ENCODE measurements around the gene ALDH1L1. TPM values are rescaled to one million over a fixed set of nuclear protein-coding genes. Genes with fewer than 3 reads are reported as not detected.
A peak's percentile ranks its signal among the peaks of the same experiment; 100 is the strongest.

The ALDH1L1 gene
- total and polyA plus RNA-seq, 2 of the 4 experiments (the other 2 are of a cell fraction): not detected

DNA sequence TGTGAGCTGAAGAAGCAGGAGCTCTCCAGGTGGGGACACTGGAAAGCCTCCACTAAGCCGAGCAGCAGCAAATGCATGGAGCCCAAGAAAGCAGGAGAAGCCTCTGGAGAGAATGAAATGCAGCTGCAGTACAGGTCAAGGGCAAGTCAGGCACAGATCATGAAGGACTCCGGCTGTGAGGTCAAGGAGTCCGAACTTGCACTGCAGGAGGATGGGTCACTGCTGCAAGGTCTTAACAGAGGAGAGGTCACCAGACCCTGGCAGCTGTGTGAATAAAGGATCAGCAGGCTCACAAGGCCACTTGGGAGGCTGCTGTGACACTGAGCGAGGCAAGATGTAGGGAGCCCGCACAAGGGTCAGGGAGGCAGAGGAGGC is 71.7 kb downstream of the ALDH1L1 start:
- H3K27me3 ChIP-seq (ENCODE audit: control insufficient read depth, insufficient read depth, low read length): peaks cover 19% of the 10 kb centered on the region
- H3K4me1 ChIP-seq (ENCODE audit: control insufficient read depth, insufficient read depth, low read length): no peaks in the 10 kb centered on the region
- H4K91ac ChIP-seq (ENCODE audit: insufficient read depth, low read depth, low read length): no peak overlapping the region
- CTCF ChIA-PET: no interaction called here
- no peak overlapping the region for H2AFZ ChIP-seq (replicated peaks; ENCODE audit: low read length, poor library complexity)
- ATAC-seq (ENCODE audit: low read depth): no peak
- H3K14ac ChIP-seq (replicated peaks; ENCODE audit: low read depth, low read length): no peak overlapping the region
- H3K4ac ChIP-seq (ENCODE audit: low read depth, low read length): no peak overlapping the region
- no peaks in the 10 kb centered on the region for H3K79me1 ChIP-seq (ENCODE audit: low read depth in 1 of 2, low read length in 2 of 2)
- H2BK120ac ChIP-seq (ENCODE audit: low read depth, low read length): no peak overlapping the region
- H4K5ac ChIP-seq (ENCODE audit: low read depth, low read length): no peak overlapping the region
- no peak overlapping the region for H2AK5ac ChIP-seq (ENCODE audit: low read depth, low read length)
- POLR2A ChIA-PET (ENCODE audit: unreplicated experiment): no interaction called here
- H3K4me3 ChIP-seq (ENCODE audit: insufficient read depth, low read depth, low read length): no peak overlapping the region
- H3K18ac ChIP-seq (ENCODE audit: low read depth, low read length): no peak overlapping the region
- H3K9ac ChIP-seq (ENCODE audit: low read depth, low read length): no peak overlapping the region
- no peak overlapping the region for H4K8ac ChIP-seq (ENCODE audit: low read depth in 2 of 2, low read length in 2 of 2)
- no peak overlapping the region for H2BK5ac ChIP-seq (ENCODE audit: low read depth, low read length, poor library complexity, severe bottlenecking)
- no peak overlapping the region for H3K56ac ChIP-seq (ENCODE audit: extremely low read depth, insufficient read depth, low read length)
- WGBS, 2 experiments (ENCODE audit: extremely low coverage in 2 of 2, insufficient read length in 1 of 2): 28% methylated on average over 3 of the region's 5 CpGs; no CpG with 5 or more reads in 1 of the 2 experiments
- no peak for DNase-seq
- no peaks in the 10 kb centered on the region for H3K9me3 ChIP-seq (ENCODE audit: control insufficient read depth, insufficient read depth, low read length)
- H2BK20ac ChIP-seq (ENCODE audit: low read depth, low read length): no peak overlapping the region
- H3K36me3 ChIP-seq (ENCODE audit: control insufficient read depth, insufficient read depth, low read length): no peaks in the 10 kb centered on the region
- H3K27ac ChIP-seq (ENCODE audit: insufficient read depth, low read length): no peak overlapping the region
- no peaks in the 10 kb centered on the region for H4K20me1 ChIP-seq (ENCODE audit: insufficient read depth, low read length)
- in situ Hi-C loops (cut with MboI; ENCODE audit: low sequenced_read_pairs) (no loop called here), dilution Hi-C loops (cut with HindIII; ENCODE audit: low sequenced_read_pairs, unreplicated experiment) (no loop called here), intact Hi-C loops (cut with micrococcal nuclease) (no loop called here)
- peak overlapping the region; percentile 28 for H2AK9ac ChIP-seq (replicated peaks; ENCODE audit: low read depth, low read length, poor library complexity)
- no peak overlapping the region for H3K23ac ChIP-seq (ENCODE audit: low read depth, low read length)
- no TSS peak for BruUV-seq (replicated peaks)
- H3K9me1 ChIP-seq (ENCODE audit: insufficient read depth, low read length): no peaks in the 10 kb centered on the region
- TF ChIP-seq USF2 (IDR thresholded peaks at IDR 0.05; ENCODE audit: low read depth, low read length): no peak
- TF ChIP-seq BHLHE40 (IDR thresholded peaks at IDR 0.05; ENCODE audit: low read depth, low read length): no peak
- no peak for TF ChIP-seq RFX5 (IDR thresholded peaks at IDR 0.05; ENCODE audit: low read depth, low read length)
- no peak for TF ChIP-seq FOS (IDR thresholded peaks at IDR 0.05; ENCODE audit: low read depth, low read length)
- no peak for TF ChIP-seq RAD21 (IDR thresholded peaks at IDR 0.05; ENCODE audit: low read length)
- TF ChIP-seq CTCF (conservative IDR thresholded peaks at IDR 0.05; ENCODE audit: low read depth, low read length): no peak
- TF ChIP-seq ELK1 (IDR thresholded peaks at IDR 0.05; ENCODE audit: borderline replicate concordance, low read depth, low read length): no peak
- TF ChIP-seq POLR2A (IDR thresholded peaks at IDR 0.05; ENCODE audit: low read depth, low read length): no peak
- TF ChIP-seq MAZ (IDR thresholded peaks at IDR 0.05; ENCODE audit: borderline replicate concordance, low read depth, low read length): no peak
- no peak for TF ChIP-seq NFE2L2 (IDR thresholded peaks at IDR 0.05; ENCODE audit: low read depth, low read length)
- TF ChIP-seq CHD1 (IDR thresholded peaks at IDR 0.05; ENCODE audit: low read depth, low read length): no peak
- no peak for TF ChIP-seq MAFK (IDR thresholded peaks at IDR 0.05; ENCODE audit: low read depth, low read length)
- H2BK15ac ChIP-seq (ENCODE audit: low read depth, low read length): no peak overlapping the region
- no peak overlapping the region for H3K4me2 ChIP-seq (ENCODE audit: low read depth, low read length)
